HG03045 (cell line): ENCODE measurements around the gene AMOTL2.

ENCODE experiments used
- ATAC-seq: cut with Tn5 transposase; IDR thresholded peaks from one replicate; pipeline ENCODE4 v1.9.1; 2021; ENCODE audit warnings: mild to moderate bottlenecking, moderate library complexity; ENCODE audit not compliant: unreplicated experiment

Gene AMOTL2

DNA sequence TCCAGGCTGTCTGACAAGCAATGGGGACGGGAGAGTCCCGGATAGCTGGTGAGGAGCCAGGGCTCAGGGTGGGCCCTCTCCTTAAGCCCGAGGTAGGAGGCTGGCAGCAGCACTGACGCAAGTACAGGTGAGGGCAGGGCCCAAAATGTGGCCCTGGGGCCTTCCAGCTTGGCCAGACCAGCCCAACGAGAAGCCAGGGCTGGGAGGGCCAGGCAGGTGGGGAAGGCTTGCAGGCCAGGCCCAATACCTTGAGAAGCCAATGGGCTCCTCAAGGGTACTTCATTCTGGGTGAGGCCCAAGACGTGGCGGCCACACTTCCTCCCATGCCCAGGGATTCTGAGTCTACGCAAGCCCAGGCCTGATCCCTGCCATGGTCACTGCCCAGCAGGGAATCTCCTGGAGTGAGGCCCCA is 37.2 kb downstream of the AMOTL2 start:
- ATAC-seq, result no peak

DNA sequence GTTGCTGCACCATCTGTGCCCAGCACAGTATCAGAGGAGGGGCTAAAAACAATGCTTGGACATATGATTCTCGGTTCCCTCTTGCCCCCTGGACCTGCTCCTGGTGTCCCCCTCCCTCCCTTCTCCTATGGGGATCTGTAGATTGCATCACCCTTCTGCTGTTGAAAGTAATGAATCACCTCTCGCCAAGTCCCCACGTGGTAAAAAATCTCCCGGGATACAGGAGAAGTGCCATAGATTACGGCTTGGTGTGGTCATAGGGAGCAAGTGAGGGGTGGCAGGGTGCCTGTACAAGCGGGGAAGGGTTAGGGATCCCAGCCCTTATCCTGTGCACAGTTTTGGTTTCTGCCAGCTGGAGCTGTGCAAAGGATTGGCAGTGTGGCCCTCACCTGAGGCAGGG is 37.7 kb downstream of the AMOTL2 start:
- ATAC-seq, result no peak

- ATAC-seq, result no peak
These were observed 39.4 kb downstream of the AMOTL2 start for GRCh38 chr3:134334901-134335280.

DNA sequence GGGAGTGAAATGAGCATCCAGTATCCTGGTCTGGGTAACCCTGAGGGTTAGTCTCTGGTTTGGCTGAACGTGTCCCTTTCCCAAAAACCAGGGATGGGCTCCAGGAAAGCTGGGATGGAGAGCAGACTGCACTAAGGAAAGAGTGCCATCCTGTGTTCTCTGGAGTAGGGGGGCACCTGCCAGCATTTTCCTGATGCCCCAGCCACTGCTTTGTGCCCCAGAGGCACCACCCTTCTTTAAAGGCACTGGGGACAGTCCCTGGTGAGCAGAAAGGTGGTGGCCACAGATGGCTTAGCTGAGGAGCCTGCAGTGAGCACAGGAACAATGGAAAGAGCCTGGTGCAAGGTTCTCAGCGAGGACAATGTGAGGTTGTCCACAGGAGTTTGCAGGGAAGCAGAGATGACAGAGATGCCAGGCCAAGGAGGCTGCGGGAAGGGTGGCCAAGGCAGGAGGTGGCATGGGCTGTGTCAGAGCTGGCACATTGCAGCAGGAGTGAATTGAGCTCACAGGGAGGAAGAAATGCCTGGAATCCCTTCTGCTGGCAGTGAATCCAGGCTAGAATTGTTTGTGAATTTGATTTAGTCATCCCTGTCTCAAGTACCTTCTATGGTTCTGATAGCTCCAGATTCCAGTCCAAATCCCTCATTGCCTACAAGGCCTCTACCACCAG is 39.9 kb downstream of the AMOTL2 start:
- ATAC-seq, result no peak

GRCh38 chr3:134333522-134334181 is 40.6 kb downstream of the AMOTL2 start:
- ATAC-seq, result no peak

GRCh38 chr3:134332344-134332743 is 41.9 kb downstream of the AMOTL2 start:
- no peak for ATAC-seq

DNA sequence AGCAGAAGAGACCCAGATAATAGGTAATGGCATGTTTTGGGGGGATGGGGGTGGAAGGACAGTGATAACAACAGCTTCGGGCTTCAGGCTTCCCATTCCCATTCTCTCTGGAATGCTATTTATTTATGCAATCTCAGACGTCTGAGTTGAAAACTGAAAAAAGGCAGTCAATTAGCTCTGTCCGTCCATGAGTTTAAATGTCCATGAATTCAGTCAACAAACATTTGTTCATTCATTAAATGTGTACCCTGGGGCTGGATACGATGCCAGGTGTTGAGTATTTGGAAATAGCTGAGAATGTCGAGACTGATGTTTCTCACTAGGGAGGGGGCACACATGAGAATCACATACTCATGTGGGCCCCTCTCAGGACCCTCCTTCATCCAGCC is 42.4 kb downstream of the AMOTL2 start:
- no peak for ATAC-seq

DNA sequence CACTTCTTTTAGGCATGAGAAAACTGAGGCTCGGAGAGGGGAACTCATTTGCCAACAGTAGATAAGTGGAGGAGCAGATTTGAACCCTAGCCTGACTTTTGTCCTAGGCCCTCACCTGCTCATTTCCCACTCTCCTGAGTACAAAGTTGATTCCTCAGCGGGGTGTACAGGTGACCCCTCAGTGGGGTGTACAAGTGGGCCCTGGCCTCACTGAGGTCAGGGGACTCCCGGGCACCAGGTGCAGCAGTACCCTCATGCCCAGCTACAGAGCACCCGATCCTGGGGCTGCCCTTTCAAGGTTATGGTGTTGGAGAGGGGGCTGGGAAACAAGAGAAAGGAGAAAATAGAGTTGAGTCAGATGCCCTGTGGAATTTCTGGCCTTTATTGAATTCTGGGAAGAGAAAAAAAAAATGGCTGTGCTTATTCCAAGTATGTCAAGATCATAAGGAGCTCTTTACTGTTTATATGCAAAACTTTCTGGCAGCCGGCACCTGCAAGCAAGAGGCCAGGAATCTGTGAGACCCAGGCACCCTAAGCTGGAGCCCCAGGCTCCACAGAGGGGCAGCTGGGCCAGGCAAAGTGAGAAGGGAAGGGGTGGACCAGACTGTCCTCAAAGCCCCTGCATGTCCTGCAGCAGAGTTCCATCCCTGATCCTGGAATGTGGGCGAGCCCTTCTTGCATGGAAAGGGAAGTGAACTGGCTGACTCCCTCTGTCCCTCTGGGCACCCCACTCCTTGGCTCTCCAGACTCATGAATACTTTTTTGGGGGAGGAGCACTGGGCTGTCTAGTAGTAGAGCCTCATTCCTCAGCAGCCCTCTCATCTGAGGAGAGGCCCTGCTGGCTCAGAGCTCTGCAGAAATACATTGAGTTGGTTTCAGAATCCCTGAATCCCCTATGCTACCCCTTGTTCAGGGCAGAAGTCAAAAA is 43.1 kb downstream of the AMOTL2 start:
- ATAC-seq, result no peak

DNA sequence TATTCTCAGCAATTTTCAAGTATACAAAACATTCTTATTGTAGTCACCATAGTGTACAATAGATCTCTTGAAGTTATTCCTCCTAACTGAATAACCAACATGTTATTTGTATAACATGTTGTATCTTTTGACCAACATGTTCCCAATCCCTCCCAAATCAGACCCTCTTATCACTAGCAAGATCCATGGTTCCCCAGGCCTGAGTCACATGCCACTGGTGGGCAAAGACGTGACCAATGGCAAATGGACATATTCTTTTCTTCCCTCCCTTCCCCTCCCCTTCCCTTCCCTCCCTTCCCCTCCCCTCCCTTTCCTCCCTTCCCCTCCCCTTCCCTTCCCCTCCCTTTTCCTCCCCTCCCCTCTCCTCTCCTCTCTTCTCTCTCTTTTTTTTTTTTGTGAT is 45.4 kb downstream of the AMOTL2 start:
- ATAC-seq, result no peak

DNA sequence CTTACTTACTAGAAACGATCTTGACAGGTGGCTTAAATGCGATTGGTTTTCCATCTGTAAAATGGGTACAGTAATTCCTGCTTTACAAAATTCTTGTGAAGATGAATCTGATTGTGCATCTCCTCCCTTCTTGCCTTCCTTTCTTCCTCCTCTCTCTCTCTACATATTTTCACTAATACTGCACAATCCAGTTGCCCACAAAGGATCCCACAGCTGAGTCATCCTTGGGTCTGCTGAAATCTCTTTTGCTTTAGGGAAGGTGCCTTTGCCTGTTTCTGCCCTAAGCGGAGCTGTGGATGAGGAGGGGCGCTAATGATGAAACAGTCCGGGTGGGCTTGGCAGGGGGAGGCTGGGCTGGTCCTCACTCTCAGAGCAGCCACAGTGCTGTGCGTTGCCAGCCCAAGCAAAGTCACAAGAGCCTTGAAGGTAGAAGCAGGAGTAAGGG is 46.1 kb downstream of the AMOTL2 start:
- ATAC-seq, result no peak

DNA sequence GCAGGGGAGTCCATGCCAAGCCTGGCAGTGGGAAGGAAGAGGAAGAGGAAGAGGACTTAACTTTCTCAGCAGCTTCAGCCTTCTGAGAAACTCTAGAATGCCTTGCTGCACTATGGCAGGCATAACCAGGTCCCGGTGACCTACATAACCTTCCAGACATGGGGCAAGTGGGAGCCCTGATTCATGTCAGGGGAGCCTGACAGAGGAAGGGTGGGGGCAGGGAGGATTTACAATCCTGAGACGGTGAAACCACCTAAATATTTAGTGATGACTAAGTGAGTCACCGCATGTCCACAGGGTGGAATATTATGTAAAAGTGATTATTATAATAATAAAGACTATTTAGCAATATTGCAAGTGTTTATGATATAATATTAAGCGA is 46.7 kb downstream of the AMOTL2 start:
- no peak for ATAC-seq

DNA sequence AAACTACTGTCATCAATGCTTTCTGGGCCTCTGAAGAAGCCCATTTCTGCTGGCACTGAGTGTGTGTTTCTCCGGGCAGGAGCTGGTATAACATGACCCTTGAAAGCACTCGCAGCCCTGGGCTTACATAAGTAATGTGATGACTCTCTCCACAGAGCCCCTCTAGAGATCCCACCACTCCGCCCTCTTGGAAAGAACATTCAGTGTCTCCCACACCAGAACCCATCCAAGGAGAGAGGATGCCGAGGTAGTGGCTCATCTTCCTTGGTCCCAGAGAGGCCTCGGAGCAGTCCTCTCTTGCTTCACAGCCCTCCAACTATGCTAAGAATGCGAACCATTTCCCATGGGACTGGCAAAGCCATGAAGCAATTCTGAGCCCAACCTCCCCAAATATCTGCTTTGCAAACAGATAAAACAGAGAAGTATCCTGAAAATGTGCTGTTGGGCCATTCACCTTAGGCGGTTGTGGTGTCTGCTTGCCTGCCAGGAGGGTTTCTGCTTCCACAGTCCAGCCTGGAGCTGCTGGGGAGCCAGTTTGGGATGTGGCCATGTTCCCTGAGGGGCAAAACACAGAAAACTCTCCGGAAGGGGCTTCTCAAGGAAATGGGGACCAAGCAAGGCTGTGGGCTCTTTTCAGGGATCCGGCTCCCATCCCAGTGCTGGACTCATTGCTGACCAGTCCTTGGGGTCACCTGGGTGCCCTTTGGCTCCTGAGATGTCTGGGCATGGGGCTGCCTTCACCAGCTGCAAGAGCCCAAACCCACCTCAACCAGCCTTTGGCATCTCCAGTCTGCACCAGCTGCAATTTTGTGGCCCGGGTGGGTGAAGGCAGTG is 47.3 kb downstream of the AMOTL2 start:
- ATAC-seq, result no peak

GRCh38 chr3:134326126-134326525 is 48.1 kb downstream of the AMOTL2 start:
- no peak for ATAC-seq

DNA sequence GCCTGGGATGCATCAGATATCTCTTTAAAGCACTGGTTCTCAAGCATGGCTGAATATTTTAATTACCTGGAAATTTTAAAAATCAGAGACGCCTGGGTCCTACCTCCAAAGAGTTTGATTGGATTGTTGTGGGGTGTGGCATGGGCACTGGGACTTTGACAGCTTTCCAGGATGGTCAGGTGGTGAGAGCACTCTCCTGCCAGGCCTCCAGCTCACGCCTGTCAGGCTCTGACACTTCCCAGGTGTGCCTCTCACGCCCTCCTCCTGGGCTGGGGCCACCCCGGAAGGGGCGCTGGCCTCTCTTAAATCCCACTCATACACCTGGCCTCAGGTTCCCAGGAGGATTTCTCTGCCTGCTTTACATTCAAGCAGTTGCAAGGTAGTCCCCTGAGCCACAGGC is 48.5 kb downstream of the AMOTL2 start:
- ATAC-seq, result no peak

DNA sequence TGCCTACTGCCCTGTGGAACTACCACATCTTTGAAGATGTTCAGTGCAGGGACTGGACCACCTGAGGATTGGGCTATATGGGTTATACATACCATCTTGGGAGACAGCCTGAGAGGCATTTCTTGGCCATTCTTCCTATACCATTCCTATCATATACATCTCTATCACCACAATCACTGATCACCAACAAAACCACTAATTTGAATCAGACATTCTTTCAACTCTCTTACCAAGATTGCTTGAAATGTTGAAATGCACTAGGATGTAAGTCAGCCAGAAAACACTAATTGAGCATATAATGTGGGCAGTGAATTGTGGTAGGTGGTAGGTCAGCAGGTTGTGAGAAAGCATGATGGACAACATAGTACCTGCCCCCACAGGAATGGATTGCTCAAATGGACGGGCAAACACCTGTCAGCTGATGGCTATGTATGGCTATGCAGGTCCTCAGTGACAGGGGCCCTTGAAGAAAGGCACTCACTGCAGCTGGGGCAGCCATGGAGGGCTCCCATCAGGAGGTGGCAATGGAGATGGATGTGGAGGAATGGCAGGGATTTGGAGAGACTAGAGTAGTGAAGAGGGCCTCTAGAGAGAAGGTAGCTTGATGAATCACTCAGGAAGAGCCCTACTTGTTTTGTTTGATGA is 49.1 kb downstream of the AMOTL2 start:
- ATAC-seq, result no peak

GRCh38 chr3:134323966-134324962 is 50.0 kb downstream of the AMOTL2 start:
- ATAC-seq, result no peak

GRCh38 chr3:134322286-134322685 is 52.0 kb downstream of the AMOTL2 start:
- ATAC-seq, result no peak

GRCh38 chr3:134320749-134321148 is 53.5 kb downstream of the AMOTL2 start:
- ATAC-seq, result no peak

GRCh38 chr3:134319931-134320330 is 54.3 kb downstream of the AMOTL2 start:
- ATAC-seq, result no peak
